AG20443 (cell line): ENCODE data around the gene HPSE2.

Experiments used
- DNase-seq: peaks from one replicate; pipeline ENCODE4 v3.0.0; 2012; ENCODE audit warnings: low spot score, mixed read lengths

HPSE2 gene

DNA sequence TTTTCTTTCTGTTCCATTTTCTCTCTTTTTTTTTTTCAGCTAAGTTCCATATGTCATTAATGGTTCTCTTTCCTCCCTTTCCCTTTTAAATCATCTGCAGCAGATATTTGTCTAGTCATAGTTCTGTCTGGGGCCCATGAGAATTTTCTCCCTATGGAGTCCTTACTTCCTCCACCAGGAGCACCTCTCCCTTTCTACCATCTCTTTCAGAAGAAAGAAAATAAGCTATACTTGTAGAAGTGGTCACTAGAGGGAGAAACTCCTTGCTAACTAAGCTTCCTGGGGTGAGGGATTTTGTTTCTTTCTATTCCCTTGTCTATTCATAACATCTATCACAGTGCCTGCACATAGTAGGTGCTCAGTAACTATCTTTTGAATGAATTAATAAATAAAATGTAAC lies 558.8 kb downstream of the HPSE2 start:
- no peak for DNase-seq

DNA sequence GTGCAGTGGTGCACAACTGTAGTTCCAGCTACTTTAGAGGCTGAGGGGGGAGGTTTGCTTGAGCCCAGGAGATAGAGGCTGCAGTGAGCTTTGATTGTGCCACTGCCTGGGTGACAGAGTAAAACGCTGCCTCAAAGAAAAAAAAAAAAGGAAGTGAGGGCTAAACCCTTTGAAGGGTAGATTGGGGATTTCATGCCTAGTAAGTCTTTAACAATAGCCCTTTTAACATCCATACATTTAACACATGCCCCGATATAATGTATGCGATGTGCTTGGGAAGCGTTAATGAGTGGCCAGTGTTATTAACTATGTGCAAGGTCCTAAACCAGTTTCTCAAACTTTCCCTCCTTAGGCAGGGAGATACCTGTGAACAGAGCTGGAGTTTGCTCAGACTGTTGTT lies 559.8 kb downstream of the HPSE2 start:
- DNase-seq, result no peak

DNA sequence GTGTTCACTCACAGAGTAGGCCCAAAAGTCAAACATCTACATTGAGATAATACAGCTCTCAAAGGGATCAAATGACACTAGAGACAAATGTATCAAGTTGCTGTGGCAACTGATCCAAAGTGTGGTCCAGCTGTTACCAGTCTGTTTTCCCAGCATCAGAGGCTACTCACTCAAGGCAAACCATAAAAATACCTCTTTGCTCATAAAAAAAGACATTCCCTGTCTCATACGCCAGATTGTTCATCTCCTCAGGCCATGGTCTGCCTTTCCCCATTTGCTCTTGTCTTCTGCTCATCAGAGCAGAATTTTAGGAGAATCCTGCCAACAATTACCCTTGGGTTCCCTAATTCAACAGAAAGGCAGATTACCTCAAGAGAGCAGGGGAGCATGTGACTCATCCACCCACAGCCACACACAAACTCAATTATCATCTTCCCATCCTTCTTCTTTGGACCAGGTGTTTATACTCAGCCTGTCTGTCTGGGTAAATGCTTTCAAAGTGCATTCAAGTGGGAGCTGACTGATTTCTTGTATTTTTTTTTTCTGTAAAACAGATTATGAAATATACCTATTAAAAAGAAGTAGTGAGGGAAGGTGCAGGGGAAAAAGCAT lies 562.4 kb downstream of the HPSE2 start:
- no peak for DNase-seq

DNA sequence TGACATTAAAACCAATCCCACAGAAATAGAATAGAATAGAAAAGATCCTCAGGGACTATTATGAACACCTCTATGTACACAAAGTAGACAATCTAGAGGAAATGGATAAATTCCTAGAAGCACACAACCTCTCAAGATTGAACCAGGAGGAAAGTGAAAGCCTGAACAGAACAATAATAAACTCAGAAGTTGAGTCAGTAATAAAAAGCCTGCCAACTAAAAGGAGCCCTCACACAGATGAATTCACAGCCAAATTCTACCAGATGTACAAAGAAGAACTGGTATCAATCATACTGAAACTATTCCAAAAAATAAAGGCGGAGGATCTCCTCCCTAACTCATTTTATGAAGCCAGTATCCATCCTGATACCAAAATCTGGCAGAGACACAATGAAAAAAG lies 568.6 kb downstream of the HPSE2 start:
- no peak for DNase-seq

DNA sequence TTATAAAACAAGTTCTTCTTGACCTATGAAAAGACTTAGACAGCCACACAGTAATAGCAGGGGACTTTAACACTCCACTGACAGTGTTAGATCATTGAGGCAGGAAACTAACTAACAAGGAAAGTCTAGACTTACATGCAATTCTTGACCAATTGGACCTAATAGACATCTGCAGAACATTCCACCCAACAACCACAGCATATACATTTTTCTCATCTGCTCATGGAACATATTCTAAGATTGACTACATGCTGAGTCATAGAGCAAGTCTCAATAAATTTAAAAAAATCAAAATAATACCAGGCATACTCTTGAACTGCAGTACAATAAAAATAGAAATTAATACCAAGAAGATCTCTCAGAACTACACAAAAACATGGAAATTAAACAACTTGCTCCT lies 569.4 kb downstream of the HPSE2 start:
- DNase-seq, result no peak

DNA sequence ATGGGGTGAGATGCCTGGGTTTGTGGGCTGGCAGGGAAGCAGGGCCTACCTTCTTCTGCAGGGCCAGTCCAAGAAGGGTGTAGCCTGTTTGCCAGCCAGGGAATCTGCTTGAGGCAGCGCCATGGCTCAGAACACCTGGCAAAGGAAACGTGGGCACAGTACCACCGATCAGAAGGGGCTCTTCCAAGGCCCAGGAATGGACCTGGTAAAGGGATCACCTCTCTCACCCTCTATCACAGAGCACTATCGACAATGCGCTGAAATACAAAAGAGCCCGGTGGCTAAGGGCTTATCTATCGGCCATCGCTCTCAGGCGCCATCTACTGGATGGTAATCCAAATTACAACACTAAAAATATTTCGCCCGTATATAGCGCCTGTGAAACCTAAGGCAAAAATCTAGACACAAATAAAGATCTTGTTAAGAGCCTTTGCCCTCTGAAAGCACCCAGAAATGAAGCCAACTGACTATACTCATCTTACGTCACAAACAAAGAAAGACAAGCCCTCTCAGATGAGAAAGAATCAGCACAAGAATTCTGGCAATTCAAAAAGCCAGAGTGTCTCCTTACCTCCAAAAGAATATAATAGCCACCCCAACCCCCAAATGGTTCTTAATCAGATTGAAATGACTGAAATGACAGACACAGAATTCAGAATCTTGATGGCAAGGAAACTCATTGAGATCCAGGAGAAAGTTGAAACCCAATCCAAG lies 571.2 kb downstream of the HPSE2 start:
- DNase-seq, result peak; percentile 18

DNA sequence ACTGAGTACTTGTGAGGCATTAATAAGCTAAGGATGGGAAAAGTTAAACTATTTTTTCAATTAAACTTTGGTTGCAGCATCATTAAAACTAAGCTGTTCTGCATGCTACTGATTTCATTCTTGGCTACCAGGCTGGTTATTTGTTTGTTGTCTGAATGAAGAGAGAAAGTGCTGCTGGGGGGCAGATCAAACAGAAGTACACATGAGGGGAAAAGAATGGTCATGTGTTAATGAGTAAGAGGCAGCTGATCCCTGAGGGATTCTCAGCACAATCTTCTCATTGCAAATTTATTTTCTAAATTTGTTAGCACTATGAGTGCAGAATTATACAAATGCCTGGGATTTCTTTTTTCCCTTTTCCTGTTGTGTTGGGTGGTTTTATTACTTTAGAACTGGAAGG lies 575.7 kb downstream of the HPSE2 start:
- DNase-seq, result no peak

DNA sequence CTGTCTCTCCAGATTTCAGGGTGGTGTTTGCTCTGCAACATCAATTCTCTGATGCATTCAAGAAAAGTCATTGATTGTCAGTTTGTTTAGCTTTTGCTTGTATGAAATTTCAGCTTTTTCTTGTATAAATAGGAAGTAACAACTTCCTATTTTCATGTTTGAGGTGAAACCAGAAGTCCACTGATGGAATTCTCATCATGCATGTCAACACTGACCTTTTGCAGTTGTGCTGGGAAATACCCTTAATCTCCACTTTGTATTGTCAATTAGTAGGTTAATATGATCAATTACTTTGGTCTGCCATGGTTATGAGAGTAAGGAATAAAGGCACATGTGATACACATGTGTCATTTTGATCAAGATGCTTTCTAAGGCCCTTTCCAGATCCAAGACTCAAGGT lies 580.2 kb downstream of the HPSE2 start:
- no peak for DNase-seq

DNA sequence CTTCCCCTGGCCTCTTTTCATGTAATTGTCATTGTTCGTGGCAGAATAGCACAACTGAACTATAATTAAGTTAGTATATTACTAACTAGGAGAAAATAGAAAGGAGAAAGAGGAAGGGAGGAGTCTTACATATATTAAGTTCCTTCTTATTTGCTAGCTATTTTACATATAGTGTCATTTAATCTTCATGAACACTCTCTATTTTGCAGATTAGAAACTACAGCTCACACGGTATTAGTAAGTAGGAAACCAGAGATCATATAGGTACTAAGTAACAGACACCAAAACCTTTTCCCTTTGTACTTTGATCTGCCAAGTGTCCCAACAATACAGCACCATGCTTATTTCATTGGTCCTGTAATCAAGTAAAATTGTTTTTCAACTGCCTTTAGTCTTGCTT lies 586.5 kb downstream of the HPSE2 start:
- no peak for DNase-seq

DNA sequence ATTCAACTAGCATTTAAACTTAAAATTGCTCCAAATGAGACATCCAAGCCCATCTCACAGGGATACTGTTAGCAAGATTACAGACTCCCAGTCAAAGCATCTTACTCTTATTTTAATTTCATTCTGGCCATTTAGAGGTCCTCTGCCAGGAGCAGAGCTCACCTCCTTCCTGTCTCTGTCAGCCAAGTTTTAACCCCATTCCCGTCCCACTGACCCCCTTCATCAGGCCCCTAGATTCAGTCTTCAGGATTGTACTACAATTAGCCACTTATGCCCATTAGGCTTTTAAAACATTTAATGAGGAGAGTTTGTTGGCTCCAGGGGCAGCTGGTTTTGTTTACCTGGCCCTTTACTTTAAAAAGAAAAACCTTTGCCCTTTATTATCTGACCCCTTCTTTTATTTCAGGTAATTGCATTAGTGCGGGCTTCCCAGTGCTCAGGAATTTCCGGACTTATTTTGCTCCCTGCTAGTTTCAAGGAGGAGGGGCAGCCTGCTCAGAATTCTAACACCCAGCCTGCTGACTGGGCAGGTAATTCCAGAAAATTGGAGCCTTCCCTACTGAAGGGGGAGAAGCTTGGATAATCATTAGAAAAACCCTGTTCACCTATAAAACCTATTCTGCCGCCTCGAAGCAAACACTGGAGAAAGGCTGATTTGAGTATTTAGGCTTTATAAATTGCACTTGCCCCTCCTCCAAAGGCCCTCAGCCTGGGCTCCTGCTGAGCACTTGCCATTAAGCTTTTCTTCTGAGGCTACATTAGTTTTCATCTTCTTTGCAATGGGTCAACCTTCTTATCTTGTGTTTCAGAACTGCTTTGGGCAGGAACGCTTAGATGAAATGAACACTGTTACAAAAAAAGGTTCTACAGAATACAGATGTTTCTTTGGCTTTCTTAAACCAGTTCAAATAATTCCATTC lies 588.4 kb downstream of the HPSE2 start:
- DNase-seq, result no peak

DNA sequence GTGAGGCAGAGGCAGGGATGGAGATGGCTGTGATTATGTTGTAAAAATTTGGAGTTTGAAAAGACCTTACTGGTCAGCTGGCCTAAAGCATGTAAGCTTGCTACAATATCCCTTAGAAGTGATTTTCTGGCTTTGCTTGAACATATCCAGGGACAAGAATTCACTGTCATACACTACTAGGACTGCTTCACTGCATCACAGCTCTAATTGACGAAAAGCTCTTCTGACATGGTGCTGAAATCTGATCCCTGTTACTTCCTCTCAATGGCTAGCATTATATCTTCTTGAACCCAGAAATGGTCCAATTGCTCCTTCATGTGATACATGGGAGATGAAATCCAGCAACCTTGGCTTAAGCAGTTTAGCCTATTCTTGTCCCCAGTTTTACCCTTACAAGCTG lies 591.2 kb downstream of the HPSE2 start:
- DNase-seq, result no peak

DNA sequence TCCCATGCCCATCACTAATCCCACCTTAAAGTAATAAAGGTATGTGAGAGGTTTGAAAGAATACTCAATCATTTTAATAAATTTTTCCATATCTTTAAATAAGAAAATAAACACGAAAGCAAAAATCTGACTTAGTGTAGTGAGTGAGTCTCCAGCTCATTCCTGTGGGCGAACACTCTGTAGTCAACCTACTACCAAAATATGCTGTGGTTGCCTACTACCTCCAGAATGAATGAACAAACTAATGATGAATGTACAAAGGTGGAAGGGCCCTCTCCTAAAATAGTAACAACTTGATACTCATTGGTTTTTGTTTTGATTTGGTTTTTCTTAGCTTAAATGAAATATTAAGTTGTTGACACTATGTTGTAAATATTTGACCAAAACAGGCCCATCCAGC lies 593.4 kb downstream of the HPSE2 start:
- DNase-seq, result peak; percentile 24

DNA sequence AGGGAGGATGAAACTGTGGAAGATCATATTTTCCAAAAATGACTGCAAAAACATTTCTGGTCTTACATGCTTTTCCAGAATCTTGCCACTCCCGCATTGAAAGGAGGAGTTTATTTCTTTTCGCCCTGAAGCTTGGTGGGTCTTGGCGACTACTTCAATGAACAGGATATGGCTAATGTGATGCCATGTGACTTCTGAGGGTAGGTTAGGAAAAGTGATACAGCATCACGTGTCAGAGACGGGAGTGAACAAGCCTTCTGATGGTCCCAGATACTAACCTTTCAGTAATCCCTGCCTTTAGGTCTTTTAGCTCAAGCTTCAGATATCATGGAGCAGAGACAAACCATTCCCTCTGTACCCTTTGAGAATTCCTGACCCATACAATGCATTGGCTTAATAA lies 596.7 kb downstream of the HPSE2 start:
- no peak for DNase-seq

DNA sequence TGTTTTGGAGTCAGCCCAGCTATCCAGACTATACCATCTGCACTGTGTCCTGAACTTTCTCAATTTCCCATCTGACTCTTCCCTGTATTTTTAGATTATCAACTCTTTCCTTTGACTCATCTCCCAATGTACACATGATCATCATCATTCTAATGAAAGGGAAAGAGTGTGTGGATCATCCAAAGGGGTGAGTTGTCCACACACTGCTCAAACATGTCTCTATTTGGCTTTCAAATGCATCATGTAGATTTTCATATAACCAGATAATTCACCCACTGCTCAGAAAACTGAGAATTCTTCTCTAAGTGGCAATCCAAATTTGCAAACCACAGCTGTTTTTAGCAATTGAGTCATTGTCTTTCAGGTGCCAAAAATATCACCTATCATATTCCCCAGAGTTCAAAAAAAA lies 598.7 kb downstream of the HPSE2 start:
- no peak for DNase-seq

DNA sequence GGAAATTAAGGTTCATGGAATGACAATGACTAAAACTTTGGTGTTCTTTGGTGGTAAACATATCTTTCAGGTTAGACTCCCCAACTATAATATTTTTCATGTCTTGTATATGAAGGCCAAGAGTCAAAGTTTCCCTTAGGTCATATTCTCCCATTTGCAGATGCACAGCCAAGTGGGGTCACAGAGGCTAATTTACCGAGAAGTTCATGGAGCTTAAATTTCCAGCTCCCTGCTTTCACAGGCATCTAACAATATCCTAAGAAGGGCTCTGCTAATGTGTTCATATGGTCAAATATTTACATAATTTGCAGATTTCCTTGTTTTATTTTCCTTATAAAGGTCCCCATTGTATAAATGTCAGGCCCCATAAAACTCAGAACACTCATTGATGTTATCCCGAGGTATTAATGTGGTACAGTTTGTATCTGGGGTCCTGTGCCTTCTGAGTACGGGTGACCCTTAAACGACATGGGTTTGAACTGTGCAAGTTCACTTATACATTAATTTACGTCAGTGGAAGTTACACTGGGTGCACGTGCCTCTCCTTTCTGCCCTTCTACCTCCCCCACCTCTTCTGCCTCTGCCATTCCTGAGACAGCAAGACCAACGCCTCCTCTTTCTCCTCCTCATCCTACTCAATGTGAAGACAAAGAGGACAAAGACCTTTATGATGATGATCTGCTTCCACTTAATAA lies 603.0 kb downstream of the HPSE2 start:
- no peak for DNase-seq

DNA sequence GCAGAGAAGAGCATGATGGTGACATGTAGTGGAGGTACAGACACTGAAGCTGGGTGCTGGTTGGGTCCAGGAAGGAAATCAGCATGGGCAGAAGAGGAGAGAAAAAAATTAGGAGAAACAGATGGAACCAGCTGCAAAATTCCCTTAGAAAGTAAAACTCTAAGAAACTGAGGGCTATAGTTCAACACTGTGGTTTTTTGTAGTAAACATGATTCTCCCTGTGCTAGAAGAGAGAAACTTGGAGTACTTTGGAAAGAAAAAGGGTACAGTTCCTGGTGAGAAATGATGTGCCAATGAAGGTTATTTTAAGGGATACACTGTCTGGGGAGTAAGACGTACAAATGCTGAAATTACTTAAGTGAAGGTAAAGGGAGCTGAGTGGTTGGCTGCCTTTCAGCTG lies 607.4 kb downstream of the HPSE2 start:
- DNase-seq, result no peak

DNA sequence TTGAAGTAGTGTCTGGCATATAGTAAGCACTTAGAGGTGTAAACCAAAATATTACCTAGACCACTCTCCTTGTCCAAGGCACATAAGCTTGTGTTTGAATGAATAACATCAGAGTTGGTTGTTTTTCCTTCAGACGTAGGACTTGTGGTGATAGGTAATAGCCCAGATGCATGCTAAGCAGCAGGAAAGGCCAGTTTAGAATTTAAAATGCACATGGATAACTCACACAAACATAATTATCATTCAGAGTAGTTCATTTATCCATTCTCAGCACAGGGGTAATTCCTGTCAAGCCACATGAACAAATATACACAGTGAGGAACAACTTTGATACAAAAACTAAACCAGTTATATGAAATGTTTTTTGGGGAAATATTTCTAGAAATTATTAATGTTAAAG lies 607.9 kb downstream of the HPSE2 start:
- no peak for DNase-seq

DNA sequence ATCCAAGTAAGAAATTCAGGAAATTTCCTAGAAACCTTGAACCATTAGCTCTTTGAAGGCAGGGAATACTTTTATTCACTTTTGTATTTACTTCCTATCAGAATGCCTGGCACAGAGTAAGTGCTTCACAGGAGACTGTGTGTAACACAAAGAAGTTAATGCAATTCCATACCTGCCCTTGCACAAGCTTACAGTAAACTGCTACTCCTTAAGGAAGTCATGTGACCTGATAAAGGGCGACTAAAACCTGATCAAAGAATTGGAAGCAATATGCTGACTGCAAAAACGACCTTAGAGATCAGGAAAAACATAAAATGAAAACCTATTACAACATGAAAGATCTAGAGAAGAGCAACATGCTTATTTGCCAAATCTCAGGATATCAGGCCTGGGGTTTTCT lies 610.7 kb downstream of the HPSE2 start:
- no peak for DNase-seq

DNA sequence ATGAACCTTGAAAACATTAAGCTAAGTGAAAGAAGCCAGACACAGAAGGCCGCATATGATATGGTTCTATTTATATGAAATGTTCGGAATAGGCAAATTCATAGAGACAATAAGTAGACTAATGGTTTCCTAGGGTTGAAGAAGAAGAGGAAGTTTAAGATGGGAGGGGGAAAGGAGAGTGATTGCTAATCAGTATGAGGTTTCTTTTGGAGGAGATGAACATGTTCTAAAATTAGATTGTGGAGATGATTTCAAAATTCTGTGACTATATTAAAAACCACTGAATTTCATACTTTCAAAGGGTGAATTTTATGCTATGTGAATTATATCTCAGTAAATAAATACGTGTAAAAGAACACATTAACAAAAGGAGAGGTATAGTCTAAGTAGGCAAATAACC lies 612.5 kb downstream of the HPSE2 start:
- DNase-seq, result no peak

DNA sequence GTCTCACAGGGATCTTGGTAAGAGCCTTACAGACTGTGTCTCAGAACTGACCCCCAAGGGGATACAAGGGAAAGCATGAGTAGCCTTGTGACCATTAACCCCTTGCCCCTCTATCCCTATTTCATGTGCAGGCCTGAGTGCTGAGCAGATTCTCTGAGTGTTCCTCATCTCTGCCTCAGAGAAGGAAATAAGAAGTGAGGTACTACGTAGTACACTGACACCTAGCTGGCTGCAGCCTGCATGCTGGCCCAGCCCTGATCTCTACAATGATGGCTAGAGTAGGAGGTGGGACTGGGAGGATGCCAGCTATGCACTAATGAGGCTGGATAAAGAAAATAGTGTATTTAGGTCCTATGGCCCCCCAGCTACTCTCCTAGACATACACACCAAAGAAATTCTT lies 614.0 kb downstream of the HPSE2 start:
- DNase-seq, result no peak

DNA sequence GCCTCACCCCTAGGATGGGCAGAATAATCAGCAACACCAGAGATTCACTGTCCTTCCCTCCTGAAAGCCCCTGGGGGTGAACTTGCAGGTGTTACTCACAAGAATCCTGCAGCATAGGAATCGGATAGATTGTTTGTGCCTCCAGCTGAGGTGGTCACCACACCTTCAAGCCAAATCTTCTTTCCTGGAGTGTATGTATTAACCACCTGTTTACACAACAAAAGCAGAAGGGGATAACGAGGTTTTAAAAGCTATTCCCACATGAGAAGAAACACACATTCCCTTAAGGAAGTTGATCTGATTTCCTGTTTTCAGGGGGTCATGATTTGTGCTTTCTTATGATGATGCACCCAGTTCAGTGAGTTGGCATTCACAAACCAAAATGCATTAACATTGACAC lies 615.1 kb downstream of the HPSE2 start:
- DNase-seq, result no peak

DNA sequence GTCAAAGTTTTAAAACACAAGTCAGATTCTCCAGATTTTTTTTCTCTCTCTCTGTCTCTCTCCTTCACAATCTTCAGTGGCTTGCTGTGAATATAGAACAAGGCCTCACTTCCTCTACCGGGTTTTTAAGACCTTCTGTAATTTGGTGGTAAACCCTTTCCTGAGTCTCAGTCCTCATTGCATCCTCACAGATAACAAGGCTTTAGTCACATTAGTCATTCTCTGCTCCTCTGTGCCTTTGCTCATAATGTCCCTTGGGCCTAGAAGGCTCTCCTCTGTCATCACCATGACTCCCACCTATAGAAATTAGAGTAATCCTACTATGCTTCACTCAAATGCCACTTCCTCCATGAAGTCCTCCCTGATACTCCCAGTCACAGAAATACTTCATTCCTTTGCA lies 616.2 kb downstream of the HPSE2 start:
- no peak for DNase-seq
